K562 (cell line): ENCODE results near the gene MVB12B.

Experiments used
- ARID2 ChIP-seq: fragments of 450-650 bp; IDR thresholded peaks from 2 replicates; pipeline ENCODE4 v1.6.1; 2017; ENCODE audit warnings: antibody characterized with exemption, mild to moderate bottlenecking
- CGGBP1 ChIP-seq: fragments of 250-450 bp; sonication (Bioruptor Pico); IDR thresholded peaks from 2 replicates; pipeline ENCODE4 v1.9.0; 2021; ENCODE audit warnings: mild to moderate bottlenecking
- CTCF ChIP-seq, 3 experiments: IDR thresholded peaks in 2 of 3; conservative IDR thresholded peaks in 1 of 3; 2 replicates each; pipeline ENCODE4 v1.5.1; 2011 to 2012; ENCODE audit warnings: low read length in 3 of 3, mild to moderate bottlenecking in 3 of 3, control low read depth in 2 of 3, improper control_type of control experiment in 1 of 3, inconsistent platforms in 1 of 3, low read depth in 1 of 3, mixed read lengths in 1 of 3, moderate library complexity in 1 of 3; ENCODE audit not compliant: insufficient read depth in 2 of 3
- GMEB1 ChIP-seq: fragments of 250-450 bp; sonication (Bioruptor Pico); IDR thresholded peaks from 2 replicates; pipeline ENCODE4 v1.4.0; 2020; ENCODE audit warnings: mild to moderate bottlenecking
- PCBP2 ChIP-seq: fragments of 200-400 bp; formaldehyde crosslinking; IDR thresholded peaks from 2 replicates; pipeline ENCODE4 v1.6.1; 2018; ENCODE audit warnings: low read length, low read depth, mild to moderate bottlenecking, moderate library complexity; ENCODE audit not compliant: poor library complexity, severe bottlenecking
- POLR2A ChIP-seq: fragments of 450-650 bp; conservative IDR thresholded peaks from 2 replicates; pipeline ENCODE4 v1.6.1; 2016
- POLR2AphosphoS5 ChIP-seq: IDR thresholded peaks from 2 replicates; pipeline ENCODE4 v1.6.1; 2011; ENCODE audit warnings: mild to moderate bottlenecking, low read depth, low read length, moderate library complexity; ENCODE audit not compliant: control insufficient read depth, insufficient read depth
- SIX5 ChIP-seq, 2 experiments: IDR thresholded peaks; 2 replicates each; pipeline ENCODE4 v1.6.1; 2011; ENCODE audit warnings: low read length in 2 of 2, borderline replicate concordance in 1 of 2, low read depth in 1 of 2, mild to moderate bottlenecking in 1 of 2, moderate library complexity in 1 of 2; ENCODE audit not compliant: insufficient read depth in 1 of 2
- USF2 ChIP-seq: sonication (generic); formaldehyde crosslinking; IDR thresholded peaks from 2 replicates; pipeline ENCODE4 v1.5.0; 2020; ENCODE audit warnings: missing genetic modification reagents
- YBX1 ChIP-seq: fragments of 450-650 bp; IDR thresholded peaks from 2 replicates; pipeline ENCODE4 v1.7.1; 2016; ENCODE audit warnings: mild to moderate bottlenecking
- ZFP36 ChIP-seq: fragments of 150-350 bp; IDR thresholded peaks from 2 replicates; pipeline ENCODE4 v1.6.1; 2018; ENCODE audit warnings: low read length, low read depth; ENCODE audit not compliant: partially characterized antibody
- ZKSCAN1 ChIP-seq: fragments of 150-350 bp; IDR thresholded peaks from 2 replicates; pipeline ENCODE4 v1.6.1; 2016; ENCODE audit warnings: low read depth, low read length
- ZNF12 ChIP-seq: sonication (generic); formaldehyde crosslinking; IDR thresholded peaks from 2 replicates; pipeline ENCODE4 v1.4.0; 2020; ENCODE audit warnings: mild to moderate bottlenecking, missing genetic modification reagents
- ZNF512 ChIP-seq: IDR thresholded peaks from 2 replicates; pipeline ENCODE4 v1.6.1; 2016; ENCODE audit warnings: missing genetic modification characterization, missing compliant biosample characterization

- TF ChIP-seq CTCF (IDR thresholded peaks at IDR 0.05 in 2 of 3, conservative IDR thresholded peaks at IDR 0.05 in 1 of 3; ENCODE audit: insufficient read depth in 2 of 3, low read depth in 1 of 3, low read length in 3 of 3), result no peak
- TF ChIP-seq ZNF512, result no peak
- TF ChIP-seq YBX1, result no peak
- TF ChIP-seq POLR2A, result no peak
- TF ChIP-seq ZFP36, result no peak
- no peak for TF ChIP-seq CGGBP1 (CRISPR knock-in tag)
- no peak for TF ChIP-seq ZKSCAN1
- no peak for TF ChIP-seq PCBP2
- TF ChIP-seq SIX5 (IDR thresholded peaks at IDR 0.05; ENCODE audit: borderline replicate concordance in 1 of 2, insufficient read depth in 1 of 2, low read depth in 1 of 2, low read length in 2 of 2), result no peak
- no peak for TF ChIP-seq USF2 (CRISPR knock-in tag)
- no peak for TF ChIP-seq ZNF12 (CRISPR knock-in tag)
- TF ChIP-seq POLR2AphosphoS5, result no peak
- TF ChIP-seq ARID2, result no peak
- TF ChIP-seq GMEB1, result no peak
These were observed 128.2 kb downstream of the MVB12B start for GRCh38 chr9:126454795-126455194.
